H9 (cell line): Measurements from ENCODE around the gene KLF16. TPM values are rescaled to one million over a fixed set of nuclear protein-coding genes. Genes with fewer than 3 reads are reported as not detected.

Experiments
- DNase-seq: peaks from one replicate; pipeline ENCODE4 v3.0.0-alpha.2; 2017
- H2AFZ ChIP-seq: one replicate; pipeline ENCODE4 v1.6.1; 2013; ENCODE audit warnings: mild to moderate bottlenecking, low read length, control low read depth, moderate library complexity
- H2AK5ac ChIP-seq: 2 replicates; pipeline ENCODE4 v1.6.1; 2013; ENCODE audit warnings: low read length, control low read depth, mixed read lengths; ENCODE audit not compliant: insufficient read length
- H2BK120ac ChIP-seq: one replicate; pipeline ENCODE4 v1.6.1; 2013; ENCODE audit warnings: low read depth, mild to moderate bottlenecking, low read length, control low read depth, inconsistent platforms; ENCODE audit not compliant: poor library complexity, severe bottlenecking
- H2BK12ac ChIP-seq: 2 replicates; pipeline ENCODE4 v1.6.1; 2013; ENCODE audit warnings: low read length, control low read depth, mixed read lengths, low read depth; ENCODE audit not compliant: insufficient read length
- H2BK15ac ChIP-seq: 2 replicates; pipeline ENCODE4 v1.6.1; 2013; ENCODE audit warnings: low read depth, low read length, control low read depth
- H2BK20ac ChIP-seq: one replicate; pipeline ENCODE4 v1.6.1; 2013; ENCODE audit warnings: low read depth, mild to moderate bottlenecking, low read length, control low read depth, inconsistent platforms; ENCODE audit not compliant: poor library complexity, severe bottlenecking
- H2BK5ac ChIP-seq: 2 replicates; pipeline ENCODE4 v1.6.1; 2013; ENCODE audit warnings: low read length, control low read depth, mixed read lengths; ENCODE audit not compliant: insufficient read length
- H3K14ac ChIP-seq: 2 replicates; pipeline ENCODE4 v1.6.1; 2013; ENCODE audit warnings: low read length, control low read depth; ENCODE audit not compliant: insufficient read depth
- H3K18ac ChIP-seq: 2 replicates; pipeline ENCODE4 v1.6.1; 2013; ENCODE audit warnings: low read depth, mild to moderate bottlenecking, mixed read lengths, low read length, control low read depth; ENCODE audit not compliant: insufficient read length
- H3K23ac ChIP-seq: 2 replicates; pipeline ENCODE4 v1.6.1; 2013; ENCODE audit warnings: low read length, control low read depth, mixed read lengths, low read depth; ENCODE audit not compliant: insufficient read length
- H3K23me2 ChIP-seq: 2 replicates; pipeline ENCODE4 v1.6.1; 2013; ENCODE audit warnings: low read depth, mild to moderate bottlenecking, mixed read lengths, low read length, control low read depth; ENCODE audit not compliant: insufficient read length, poor library complexity, severe bottlenecking
- H3K27ac ChIP-seq: 2 replicates; pipeline ENCODE4 v1.5.1; 2013; ENCODE audit warnings: low read length, control low read depth, mixed read lengths, low read depth; ENCODE audit not compliant: insufficient read length
- H3K27me3 ChIP-seq: 2 replicates; pipeline ENCODE4 v1.6.1; 2013; ENCODE audit warnings: low read length, control low read depth, inconsistent platforms; ENCODE audit not compliant: insufficient read depth
- H3K4ac ChIP-seq: 2 replicates; pipeline ENCODE4 v1.6.1; 2013; ENCODE audit warnings: low read depth, mild to moderate bottlenecking, control low read depth, inconsistent platforms, low read length, moderate library complexity
- H3K4me1 ChIP-seq: 2 replicates; pipeline ENCODE4 v1.6.1; 2013; ENCODE audit warnings: low read length, control low read depth, inconsistent platforms; ENCODE audit not compliant: insufficient read depth
- H3K4me2 ChIP-seq: 2 replicates; pipeline ENCODE4 v1.6.1; 2013; ENCODE audit warnings: low read length, control low read depth, mixed read lengths; ENCODE audit not compliant: insufficient read length, insufficient read depth
- H3K56ac ChIP-seq: 2 replicates; pipeline ENCODE4 v1.6.1; 2013; ENCODE audit warnings: low read depth, mild to moderate bottlenecking, mixed read lengths, low read length, control low read depth; ENCODE audit not compliant: insufficient read length
- H3K79me1 ChIP-seq: 2 replicates; pipeline ENCODE4 v1.6.1; 2013; ENCODE audit warnings: low read depth, mild to moderate bottlenecking, moderate library complexity, low read length, control low read depth, inconsistent platforms; ENCODE audit not compliant: insufficient read depth, poor library complexity, severe bottlenecking
- H3K79me2 ChIP-seq: 2 replicates; pipeline ENCODE4 v1.6.1; 2013; ENCODE audit warnings: low read length, control low read depth, inconsistent platforms; ENCODE audit not compliant: insufficient read depth
- H3K9ac ChIP-seq: 2 replicates; pipeline ENCODE4 v1.6.1; 2013; ENCODE audit warnings: low read length, control low read depth, mixed read lengths; ENCODE audit not compliant: insufficient read length; ENCODE audit errors: extremely low read depth
- H3K9me3 ChIP-seq: one replicate; pipeline ENCODE4 v1.6.1; 2013; ENCODE audit warnings: low read depth, low read length, inconsistent platforms; ENCODE audit not compliant: control insufficient read depth
- H3T11ph ChIP-seq: one replicate; pipeline ENCODE4 v1.6.1; 2013; ENCODE audit warnings: mild to moderate bottlenecking, low read length, control low read depth, inconsistent platforms
- H4K20me1 ChIP-seq: one replicate; pipeline ENCODE4 v1.6.1; 2013; ENCODE audit not compliant: control insufficient read depth, insufficient read length, insufficient read depth
- H4K5ac ChIP-seq: 2 replicates; pipeline ENCODE4 v1.6.1; 2013; ENCODE audit warnings: low read depth, mild to moderate bottlenecking, mixed read lengths, low read length, control low read depth; ENCODE audit not compliant: insufficient read length
- H4K8ac ChIP-seq: replicated peaks from 2 replicates; pipeline ENCODE4 v1.6.1; 2013; ENCODE audit warnings: low read length, control low read depth, mixed read lengths, low read depth; ENCODE audit not compliant: insufficient read length
- H4K91ac ChIP-seq: 2 replicates; pipeline ENCODE4 v1.6.1; 2013; ENCODE audit warnings: low read depth, mild to moderate bottlenecking, moderate library complexity, mixed read lengths, low read length, control low read depth; ENCODE audit not compliant: insufficient read length
- H3K27ac Mint-ChIP-seq, 3 experiments: 2 replicates in 2 of 3; 3 replicates in 1 of 3; pipeline ENCODE4 v1.8.0; 2020 to 2021; ENCODE audit warnings: mixed read lengths in 3 of 3, mild to moderate bottlenecking in 1 of 3, moderate library complexity in 1 of 3
- H3K27me3 Mint-ChIP-seq: 2 replicates; pipeline ENCODE4 v1.8.0; 2021; ENCODE audit warnings: low read depth, mild to moderate bottlenecking, moderate library complexity, mixed read lengths
- H3K36me3 Mint-ChIP-seq, 3 experiments: 2 replicates in 2 of 3; 3 replicates in 1 of 3; pipeline ENCODE4 v1.8.0; 2020 to 2021; ENCODE audit warnings: low read depth in 3 of 3, mixed read lengths in 3 of 3; ENCODE audit not compliant: insufficient read depth in 1 of 3
- H3K4me1 Mint-ChIP-seq, 2 experiments: 2 replicates each; pipeline ENCODE4 v1.8.0; 2020; ENCODE audit warnings: mixed read lengths in 2 of 2
- H3K4me3 Mint-ChIP-seq, 2 experiments: 2 replicates in 1 of 2; 3 replicates in 1 of 2; pipeline ENCODE4 v1.8.0; 2020 to 2021; ENCODE audit warnings: mild to moderate bottlenecking in 2 of 2, mixed read lengths in 2 of 2, moderate library complexity in 1 of 2
- H3K9me3 Mint-ChIP-seq, 2 experiments: 2 replicates in 1 of 2; 3 replicates in 1 of 2; pipeline ENCODE4 v1.8.0; 2020; ENCODE audit warnings: mild to moderate bottlenecking in 2 of 2, mixed read lengths in 2 of 2, moderate library complexity in 1 of 2
- WGBS: extraction: QIAGEN DNeasy Blood & Tissue Kit; methylation state at CpG from one replicate; pipeline ENCODE4 v1.1.7; 2013; ENCODE audit warnings: missing lambda C conversion rate, low lambda C conversion rate, mixed read lengths; ENCODE audit not compliant: insufficient read length; ENCODE audit errors: extremely low coverage; 5-methylcytosine and 5-hydroxymethylcytosine counted together
- total RNA-seq: library from RNA; stranded (reverse); gene quantifications from 2 replicates; pipeline ENCODE4 v1.2.1, GENCODE V29; 2021
- TF ChIP-seq, protein P1 (sequence below): fragments of 200-600 bp; sonication (generic); conservative IDR thresholded peaks from 3 replicates; pipeline ENCODE4 v1.8.0; 2021; ENCODE audit warnings: antibody characterized with exemption, mild to moderate bottlenecking

The KLF16 gene
- total RNA-seq, 1 experiment from 2014 or later: 66.8 TPM

GRCh38 chr19:1893791-1894190 is 30.4 kb upstream of the KLF16 start:
- no peak overlapping the region for H4K5ac ChIP-seq
- no peak overlapping the region for H3K9ac ChIP-seq
- no peaks in the 10 kb centered on the region for H3K9me3 ChIP-seq
- H3K56ac ChIP-seq: no peak overlapping the region
- no peaks in the 10 kb centered on the region for H3K79me1 ChIP-seq
- no peak overlapping the region for H2AK5ac ChIP-seq
- no peaks in the 10 kb centered on the region for H4K20me1 ChIP-seq
- Mint-ChIP-seq H3K36me3 (no peaks in the 10 kb centered on the region; a peak in 1 of 7 replicates), H3K4me1 (peaks cover 8 to 9% of the 10 kb centered on the region in 2 experiments), H3K27me3 (peaks cover 11% of the 10 kb centered on the region), H3K9me3 (no peaks in the 10 kb centered on the region; a peak in 1 of 5 replicates), H3K27ac (no peak overlapping the region), H3K4me3 (no peak overlapping the region)
- H2BK12ac ChIP-seq: no peak overlapping the region
- no peak overlapping the region for H2BK5ac ChIP-seq
- H3T11ph ChIP-seq: no peak overlapping the region
- no peaks in the 10 kb centered on the region for H3K4me1 ChIP-seq
- no peak overlapping the region for H2BK20ac ChIP-seq
- WGBS: no CpG with 5 or more reads among the region's 17 CpGs
- H2BK15ac ChIP-seq: no peak overlapping the region
- H3K27ac ChIP-seq: no peak overlapping the region
- H4K91ac ChIP-seq: no peak overlapping the region
- no peak overlapping the region for H3K18ac ChIP-seq
- H2AFZ ChIP-seq: no peak overlapping the region
- H3K23ac ChIP-seq: no peak overlapping the region
- H4K8ac ChIP-seq: no peak overlapping the region
- no peaks in the 10 kb centered on the region for H3K79me2 ChIP-seq
- no peak overlapping the region for H3K4me2 ChIP-seq
- H3K4ac ChIP-seq: no peak overlapping the region
- no peaks in the 10 kb centered on the region for H3K23me2 ChIP-seq
- no peaks in the 10 kb centered on the region for H3K27me3 ChIP-seq
- H2BK120ac ChIP-seq: no peak overlapping the region
- TF ChIP-seq, protein P1, sequence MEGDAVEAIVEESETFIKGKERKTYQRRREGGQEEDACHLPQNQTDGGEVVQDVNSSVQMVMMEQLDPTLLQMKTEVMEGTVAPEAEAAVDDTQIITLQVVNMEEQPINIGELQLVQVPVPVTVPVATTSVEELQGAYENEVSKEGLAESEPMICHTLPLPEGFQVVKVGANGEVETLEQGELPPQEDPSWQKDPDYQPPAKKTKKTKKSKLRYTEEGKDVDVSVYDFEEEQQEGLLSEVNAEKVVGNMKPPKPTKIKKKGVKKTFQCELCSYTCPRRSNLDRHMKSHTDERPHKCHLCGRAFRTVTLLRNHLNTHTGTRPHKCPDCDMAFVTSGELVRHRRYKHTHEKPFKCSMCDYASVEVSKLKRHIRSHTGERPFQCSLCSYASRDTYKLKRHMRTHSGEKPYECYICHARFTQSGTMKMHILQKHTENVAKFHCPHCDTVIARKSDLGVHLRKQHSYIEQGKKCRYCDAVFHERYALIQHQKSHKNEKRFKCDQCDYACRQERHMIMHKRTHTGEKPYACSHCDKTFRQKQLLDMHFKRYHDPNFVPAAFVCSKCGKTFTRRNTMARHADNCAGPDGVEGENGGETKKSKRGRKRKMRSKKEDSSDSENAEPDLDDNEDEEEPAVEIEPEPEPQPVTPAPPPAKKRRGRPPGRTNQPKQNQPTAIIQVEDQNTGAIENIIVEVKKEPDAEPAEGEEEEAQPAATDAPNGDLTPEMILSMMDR: no peak
- no peak overlapping the region for H3K14ac ChIP-seq
- peak; percentile 33 for DNase-seq
